Endothelial cell of umbilical vein (primary cell): ENCODE data around the gene SLC39A11. TPM values are rescaled to one million over a fixed set of nuclear protein-coding genes. Genes with fewer than 3 reads are reported as not detected.

ENCODE experiments used
- BruUV-seq: library from RNA; stranded (reverse); fragments of 400-500 nt; replicated peaks from 2 replicates; lab custom pipeline; 2021; lab: Mats Ljungman, UMichigan
- CTCF ChIA-PET: fragments of 300-600, 350-600 bp; sonication (Branson Sonifier 250); formaldehyde crosslinking; loops from one replicate; lab custom pipeline; 2021; ENCODE audit warnings: antibody characterized with exemption, inconsistent platforms; lab: Charles Lee
- POLR2A ChIA-PET: fragments of 300-600, 350-600 bp; sonication (Branson Sonifier 250); formaldehyde crosslinking; loops from one replicate; lab custom pipeline; 2021; ENCODE audit warnings: antibody characterized with exemption, inconsistent platforms; lab: Charles Lee
- DNase-seq: peaks from one replicate; pipeline ENCODE4 v3.0.0-alpha.2; 2011; ENCODE audit warnings: low read depth, low spot score
- FAIRE-seq: peaks from 2 replicates; lab custom pipeline; 2011; peaks lifted over from hg19 to GRCh38; lab: Jason Lieb, UNC
- H2AFZ ChIP-seq: 2 replicates; pipeline ENCODE4 v1.6.0; 2012; ENCODE audit warnings: low read depth, low read length, control low read depth, inconsistent platforms
- H3K27ac ChIP-seq: 2 replicates; pipeline ENCODE4 v1.5.1; 2011; ENCODE audit warnings: low read depth, mild to moderate bottlenecking, control low read depth, low read length, moderate library complexity; ENCODE audit not compliant: insufficient read depth
- H3K27me3 ChIP-seq, 2 experiments: 2 replicates each; pipeline versions ENCODE4 v1.6.0 to v1.6.1; 2011; ENCODE audit warnings: low read length in 2 of 2, mixed read lengths in 1 of 2; ENCODE audit not compliant: control insufficient read depth in 2 of 2, insufficient read depth in 2 of 2
- H3K36me3 ChIP-seq, 2 experiments: 2 replicates in 1 of 2; 3 replicates in 1 of 2; pipeline ENCODE4 v1.5.1; 2011; ENCODE audit warnings: low read length in 2 of 2, mild to moderate bottlenecking in 1 of 2, moderate library complexity in 1 of 2; ENCODE audit not compliant: control insufficient read depth in 2 of 2, insufficient read depth in 2 of 2; ENCODE audit errors: extremely low read depth in 1 of 2
- H3K4me1 ChIP-seq: 3 replicates; pipeline ENCODE4 v1.5.1; 2011; ENCODE audit warnings: mild to moderate bottlenecking, low read length; ENCODE audit not compliant: control insufficient read depth, insufficient read depth; ENCODE audit errors: extremely low read depth
- H3K4me2 ChIP-seq: 2 replicates; pipeline ENCODE4 v1.6.1; 2011; ENCODE audit warnings: low read length, control low read depth, mixed read lengths; ENCODE audit not compliant: insufficient read depth
- H3K4me3 ChIP-seq, 3 experiments: fragments of 200-600 bp in 1 of 3; sonication (generic), shearing (Covaris generic) in 1 of 3; replicated peaks in 1 of 3; 2 replicates each; pipeline ENCODE4 v1.5.1; 2011 to 2016; ENCODE audit warnings: control low read depth in 3 of 3, low read length in 3 of 3, mild to moderate bottlenecking in 2 of 3, inconsistent platforms in 1 of 3, low read depth in 1 of 3, moderate library complexity in 1 of 3; ENCODE audit not compliant: insufficient read depth in 1 of 3
- H3K79me2 ChIP-seq: 2 replicates; pipeline ENCODE4 v1.6.0; 2012; ENCODE audit warnings: low read length, inconsistent platforms; ENCODE audit not compliant: control insufficient read depth, insufficient read depth
- H3K9ac ChIP-seq: replicated peaks from 2 replicates; pipeline ENCODE3; 2011; ENCODE audit warnings: low read length, control low read depth; ENCODE audit not compliant: insufficient read depth; ENCODE audit errors: extremely low read depth
- H3K9me1 ChIP-seq: replicated peaks from 3 replicates; pipeline ENCODE4 v1.6.0; 2011; ENCODE audit warnings: mild to moderate bottlenecking, low read length; ENCODE audit not compliant: control insufficient read depth, insufficient read depth; ENCODE audit errors: extremely low read depth
- H3K9me3 ChIP-seq: replicated peaks from 2 replicates; pipeline ENCODE4 v1.5.1; 2012; ENCODE audit warnings: low read length, inconsistent platforms; ENCODE audit not compliant: control insufficient read depth, insufficient read depth
- H4K20me1 ChIP-seq: replicated peaks from 2 replicates; pipeline ENCODE3; 2011; ENCODE audit warnings: mild to moderate bottlenecking, low read length; ENCODE audit not compliant: control insufficient read depth, insufficient read depth; ENCODE audit errors: extremely low read depth
- EZH2 ChIP-seq: IDR thresholded peaks from 2 replicates; pipeline ENCODE4 v1.6.1; 2012; ENCODE audit warnings: borderline replicate concordance, low read depth, mild to moderate bottlenecking, moderate library complexity, low read length, inconsistent platforms; ENCODE audit not compliant: severe bottlenecking
- FOS ChIP-seq: IDR thresholded peaks from 2 replicates; pipeline ENCODE4 v1.6.1; 2011; ENCODE audit warnings: mild to moderate bottlenecking, low read length, moderate library complexity, borderline replicate concordance; ENCODE audit not compliant: insufficient read depth
- GATA2 ChIP-seq: IDR thresholded peaks from 2 replicates; pipeline ENCODE4 v1.7.0; 2011; ENCODE audit warnings: low read depth, mild to moderate bottlenecking, moderate library complexity, mixed read lengths, low read length; ENCODE audit not compliant: insufficient read length, insufficient read depth
- JUN ChIP-seq: IDR thresholded peaks from 2 replicates; pipeline ENCODE4 v1.6.1; 2011; ENCODE audit warnings: borderline replicate concordance, low read depth; ENCODE audit not compliant: insufficient read length, insufficient read depth
- MYC ChIP-seq: IDR thresholded peaks from one replicate; pipeline ENCODE4 v1.6.1; 2011; ENCODE audit warnings: mild to moderate bottlenecking, low read depth, low read length
- POLR2A ChIP-seq: IDR thresholded peaks from 2 replicates; pipeline ENCODE4 v1.6.1; 2012; ENCODE audit warnings: low read depth, mild to moderate bottlenecking, control low read depth, low read length
- POLR2AphosphoS5 ChIP-seq: IDR thresholded peaks from 2 replicates; pipeline ENCODE4 v1.6.1; 2012; ENCODE audit warnings: low read depth, mild to moderate bottlenecking, control low read depth, low read length, moderate library complexity; ENCODE audit not compliant: insufficient read depth
- dilution Hi-C: fragments of 300-500 bp; cut with MboI; formaldehyde crosslinking; loops from one replicate; pipeline ENCODE4 v1.15.0; 2019; ENCODE audit warnings: low sequenced_read_pairs; ENCODE audit not compliant: extremely low pct_ligation_motif_present
- intact Hi-C: fragments of 100-400 bp; cut with micrococcal nuclease; formaldehyde crosslinking; loops from one replicate; pipeline ENCODE4 v1.10.0; 2022
- polyA plus RNA-seq, 4 experiments: library from polyadenylated mRNA; depleted of rRNA in 3 of 4; stranded (reverse) in 3 of 4; unstranded in 1 of 4; fragments of >200 nt; gene quantifications; 2 replicates each; pipeline versions ENCODE4 v1.2.1 to v1.2.3, GENCODE V29; 2011 to 2012; ENCODE audit warnings: missing spikeins in 1 of 4
- total RNA-seq: library from RNA; stranded (reverse); gene quantifications from 2 replicates; pipeline ENCODE4 v1.2.3, GENCODE V29; 2021
- TF ChIP-seq, protein P1 (sequence below), 2 donors: IDR thresholded peaks; 1 replicate in 1 of 2; 2 replicates in 1 of 2; pipeline ENCODE4 v1.5.1; 2011; ENCODE audit warnings: low read length in 2 of 2, mild to moderate bottlenecking in 2 of 2, moderate library complexity in 2 of 2, control low read depth in 1 of 2, inconsistent platforms in 1 of 2, low read depth in 1 of 2; ENCODE audit not compliant: insufficient read depth in 1 of 2; ENCODE audit errors: extremely low read depth in 1 of 2
- TF ChIP-seq, protein P2 (sequence below): IDR thresholded peaks from 2 replicates; pipeline ENCODE4 v1.6.1; 2011; ENCODE audit not compliant: insufficient read depth, insufficient read length

SLC39A11 gene
- total and polyA plus RNA-seq, 2 donors (not counting 3 experiments of a cell fraction or from before 2014, with no cell fraction given): 8.1 to 11.9 TPM

DNA sequence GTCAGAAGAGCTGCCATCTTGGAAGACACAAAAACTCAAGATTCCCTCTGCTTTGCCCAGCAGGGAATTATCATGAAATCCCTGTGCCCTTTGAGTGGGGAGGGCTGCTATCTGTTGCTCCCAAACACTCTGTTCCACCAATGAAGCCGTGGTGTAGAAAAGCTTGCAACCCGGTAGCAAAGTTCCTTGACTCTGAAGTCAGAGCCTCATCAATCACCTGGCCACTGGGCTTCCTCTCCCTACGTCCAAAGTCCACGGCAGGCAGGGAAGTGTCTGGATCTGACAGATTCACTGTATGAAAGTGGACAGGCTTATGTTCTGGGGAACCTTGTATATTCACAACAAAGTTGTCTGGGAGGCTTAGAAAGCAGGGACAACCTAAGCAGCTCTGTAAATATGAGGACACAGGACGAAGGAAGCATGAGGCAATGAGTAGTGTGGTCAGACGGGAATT, 343.3 kb downstream of the SLC39A11 start:
- DNase-seq (no peak), FAIRE-seq (no peak)
- POLR2A ChIA-PET: no interaction called here
- no peaks in the 10 kb centered on the region for H3K79me2 ChIP-seq
- H3K9ac ChIP-seq: no peak overlapping the region
- H3K4me1 ChIP-seq: no peaks in the 10 kb centered on the region
- H3K27me3 ChIP-seq: no peaks in the 10 kb centered on the region
- H3K36me3 ChIP-seq: no peaks in the 10 kb centered on the region
- intact Hi-C loops (no loop called here), dilution Hi-C loops (no loop called here)
- no TSS peak for BruUV-seq
- no peaks in the 10 kb centered on the region for H3K9me3 ChIP-seq
- CTCF ChIA-PET: interaction anchor here (0.6 kb wide), 1 partner anchor 260 kb away, joined by 3 read pairs; no protein-coding TSS in a partner anchor
- H3K9me1 ChIP-seq: no peaks in the 10 kb centered on the region
- H3K4me3 ChIP-seq: no peak overlapping the region
- H4K20me1 ChIP-seq: no peaks in the 10 kb centered on the region
- H3K4me2 ChIP-seq: no peak overlapping the region
- H2AFZ ChIP-seq: no peak overlapping the region
- no peak for TF ChIP-seq POLR2AphosphoS5
- no peak for TF ChIP-seq GATA2
- TF ChIP-seq EZH2: no peak
- TF ChIP-seq, protein P1, sequence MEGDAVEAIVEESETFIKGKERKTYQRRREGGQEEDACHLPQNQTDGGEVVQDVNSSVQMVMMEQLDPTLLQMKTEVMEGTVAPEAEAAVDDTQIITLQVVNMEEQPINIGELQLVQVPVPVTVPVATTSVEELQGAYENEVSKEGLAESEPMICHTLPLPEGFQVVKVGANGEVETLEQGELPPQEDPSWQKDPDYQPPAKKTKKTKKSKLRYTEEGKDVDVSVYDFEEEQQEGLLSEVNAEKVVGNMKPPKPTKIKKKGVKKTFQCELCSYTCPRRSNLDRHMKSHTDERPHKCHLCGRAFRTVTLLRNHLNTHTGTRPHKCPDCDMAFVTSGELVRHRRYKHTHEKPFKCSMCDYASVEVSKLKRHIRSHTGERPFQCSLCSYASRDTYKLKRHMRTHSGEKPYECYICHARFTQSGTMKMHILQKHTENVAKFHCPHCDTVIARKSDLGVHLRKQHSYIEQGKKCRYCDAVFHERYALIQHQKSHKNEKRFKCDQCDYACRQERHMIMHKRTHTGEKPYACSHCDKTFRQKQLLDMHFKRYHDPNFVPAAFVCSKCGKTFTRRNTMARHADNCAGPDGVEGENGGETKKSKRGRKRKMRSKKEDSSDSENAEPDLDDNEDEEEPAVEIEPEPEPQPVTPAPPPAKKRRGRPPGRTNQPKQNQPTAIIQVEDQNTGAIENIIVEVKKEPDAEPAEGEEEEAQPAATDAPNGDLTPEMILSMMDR (IDR thresholded peaks at IDR 0.05; ENCODE audit: extremely low read depth in 1 of 2, insufficient read depth in 1 of 2, low read depth in 1 of 2, low read length in 2 of 2): no peak
- TF ChIP-seq POLR2A: no peak
- TF ChIP-seq, protein P2, sequence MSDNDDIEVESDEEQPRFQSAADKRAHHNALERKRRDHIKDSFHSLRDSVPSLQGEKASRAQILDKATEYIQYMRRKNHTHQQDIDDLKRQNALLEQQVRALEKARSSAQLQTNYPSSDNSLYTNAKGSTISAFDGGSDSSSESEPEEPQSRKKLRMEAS: no peak
- TF ChIP-seq JUN: no peak
- TF ChIP-seq MYC: no peak
- TF ChIP-seq FOS: no peak
- H3K27ac ChIP-seq: no peak overlapping the region
